ELF-1 (cell line): ENCODE results near the gene SEMA4D.
"Not testable (repeated sequence)": the region's sequence is repeated elsewhere in the genome, so short reads cannot be mapped to it uniquely, and the experiment has no call there.

Source experiments
- DNase-seq: peaks from one replicate; pipeline ENCODE4 v3.0.0-alpha.2; 2016; ENCODE audit warnings: low read depth, low spot score

The SEMA4D gene

DNA sequence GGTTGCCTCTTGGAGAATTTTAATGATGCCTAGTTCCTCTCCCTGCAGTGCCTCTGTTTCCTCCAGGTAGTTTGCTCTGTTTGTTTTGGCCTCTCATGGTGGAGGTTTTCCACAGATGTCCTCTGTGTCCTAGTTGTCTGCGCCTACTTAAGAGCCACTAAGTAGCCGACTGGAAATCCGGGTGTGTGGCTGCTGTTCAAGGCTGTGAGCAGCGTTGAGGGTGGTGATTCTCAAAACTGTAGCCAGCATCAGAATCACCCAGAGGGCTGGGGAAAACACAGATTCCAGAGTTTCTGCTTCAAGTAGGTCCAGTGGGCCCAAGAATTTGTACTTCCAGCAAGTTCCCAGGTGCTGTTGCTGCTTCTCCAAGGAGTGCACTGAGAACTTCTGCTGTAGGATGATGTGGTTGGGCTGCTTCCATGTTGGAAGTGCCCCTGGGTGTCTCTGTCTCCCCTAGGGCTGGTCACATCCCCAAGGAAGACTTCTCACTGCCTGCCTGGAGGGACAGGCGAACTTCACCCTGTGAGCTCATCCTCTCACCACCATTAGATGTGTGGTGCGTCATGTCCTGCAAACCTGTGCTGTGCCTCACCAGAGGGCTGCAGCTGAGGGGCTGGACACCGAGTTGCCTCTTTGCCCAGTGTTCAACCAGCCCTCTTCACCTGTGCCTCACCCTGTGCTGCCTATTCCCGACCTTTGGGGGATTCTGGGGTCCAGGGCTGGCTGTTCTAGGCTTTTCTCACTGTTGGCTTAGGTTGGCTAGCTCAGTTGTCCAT, 144.9 kb downstream of the SEMA4D start:
- DNase-seq, result no peak

DNA sequence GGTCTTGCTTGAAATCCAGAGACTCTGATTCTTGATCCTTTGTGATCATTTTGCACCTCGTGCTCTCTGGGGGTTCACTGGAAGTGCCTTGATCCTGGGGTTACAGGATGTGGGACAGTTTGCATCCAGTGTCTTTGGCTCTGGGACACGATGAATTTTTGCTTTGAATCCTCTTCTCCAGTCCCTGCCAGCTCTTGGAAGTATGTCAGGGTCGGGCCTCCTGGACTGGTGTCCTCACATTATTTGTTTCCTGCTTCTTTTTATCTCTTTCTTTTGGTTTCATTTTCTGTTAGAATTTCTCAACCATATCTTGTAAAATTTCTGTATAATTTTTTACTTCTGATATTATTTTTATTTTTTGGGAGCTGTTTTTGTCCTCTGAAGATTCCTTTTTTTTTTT, 145.5 kb downstream of the SEMA4D start:
- no peak for DNase-seq

DNA sequence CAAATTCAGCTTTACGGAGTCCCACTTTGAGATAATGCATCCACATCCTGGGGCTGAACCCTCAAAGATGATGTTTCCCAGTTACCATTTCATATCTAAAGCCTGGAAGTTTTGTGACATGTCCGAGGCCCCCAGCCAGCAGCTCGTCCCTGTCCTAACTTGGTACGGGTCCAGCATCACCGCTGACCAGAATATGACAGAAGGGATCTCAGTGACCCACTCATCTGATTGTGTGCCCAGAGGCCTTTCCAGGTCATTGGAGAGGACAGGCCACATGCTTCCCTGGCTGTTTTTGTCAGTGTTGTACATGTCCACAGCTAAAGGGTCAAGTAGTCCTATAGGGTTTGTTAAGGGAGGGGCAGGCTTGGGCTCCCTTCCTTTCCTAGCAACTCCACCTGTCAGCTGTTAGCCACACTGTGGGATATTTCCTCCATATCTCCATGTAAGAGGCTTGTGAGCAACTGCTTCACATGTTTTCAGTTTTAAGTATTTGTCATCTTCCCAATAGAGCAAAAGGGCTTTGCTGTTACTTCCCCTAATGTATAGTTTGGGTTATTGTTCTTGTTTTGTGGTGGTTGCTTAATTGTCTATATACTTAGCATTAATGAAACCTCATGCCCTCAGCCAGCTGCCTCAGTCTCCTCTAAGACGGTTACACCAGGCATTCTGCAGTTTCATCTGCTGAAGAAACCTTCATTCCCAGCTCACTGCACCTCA, 146.2 kb downstream of the SEMA4D start:
- no peak for DNase-seq

DNA sequence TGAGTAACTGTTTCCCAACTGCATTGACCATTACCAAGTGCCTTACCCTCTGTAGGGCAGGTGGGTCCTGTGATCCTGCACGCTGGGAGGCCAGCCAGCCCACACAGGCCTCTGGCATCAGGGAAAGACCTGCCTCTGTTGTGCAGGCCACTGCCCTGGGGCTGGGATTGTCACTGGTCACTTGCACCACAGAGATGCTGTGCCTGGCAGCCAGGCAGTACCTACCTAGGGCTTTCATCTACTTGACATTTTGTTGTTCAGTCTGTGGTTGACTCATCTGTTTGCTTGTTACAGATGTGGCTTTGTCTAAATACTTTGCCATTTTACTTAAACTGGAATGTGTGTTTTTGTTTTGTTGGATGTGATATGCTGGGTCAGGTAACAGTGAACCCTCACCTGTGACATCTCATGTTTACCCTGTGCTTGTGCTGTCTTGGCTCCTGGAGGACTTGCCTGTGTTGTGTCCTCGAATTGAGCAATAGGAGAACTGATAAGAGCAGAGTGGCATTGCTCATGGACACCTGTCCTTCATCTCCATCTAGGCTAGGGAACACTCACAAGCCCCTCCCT, 146.8 kb downstream of the SEMA4D start:
- no peak for DNase-seq

DNA sequence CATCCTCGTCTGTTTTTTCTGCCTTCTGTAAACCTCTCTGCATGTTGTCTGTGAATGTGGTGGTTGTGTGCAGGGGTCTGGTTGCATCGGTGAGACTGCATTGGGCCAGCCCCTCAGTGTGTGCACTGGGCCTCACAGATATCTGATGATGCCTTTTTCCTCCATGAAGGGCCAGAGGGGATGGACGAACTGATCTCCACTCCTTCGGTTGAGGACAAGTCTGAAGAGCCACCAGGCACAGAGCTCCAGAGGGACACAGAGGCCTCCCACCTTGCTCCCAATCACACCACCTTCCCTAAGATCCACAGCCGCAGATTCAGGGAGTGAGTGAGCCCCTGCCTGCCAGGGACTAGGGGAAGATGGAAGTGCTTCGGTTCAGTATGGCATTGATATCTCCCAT, 148.3 kb downstream of the SEMA4D start:
- DNase-seq, result no peak

DNA sequence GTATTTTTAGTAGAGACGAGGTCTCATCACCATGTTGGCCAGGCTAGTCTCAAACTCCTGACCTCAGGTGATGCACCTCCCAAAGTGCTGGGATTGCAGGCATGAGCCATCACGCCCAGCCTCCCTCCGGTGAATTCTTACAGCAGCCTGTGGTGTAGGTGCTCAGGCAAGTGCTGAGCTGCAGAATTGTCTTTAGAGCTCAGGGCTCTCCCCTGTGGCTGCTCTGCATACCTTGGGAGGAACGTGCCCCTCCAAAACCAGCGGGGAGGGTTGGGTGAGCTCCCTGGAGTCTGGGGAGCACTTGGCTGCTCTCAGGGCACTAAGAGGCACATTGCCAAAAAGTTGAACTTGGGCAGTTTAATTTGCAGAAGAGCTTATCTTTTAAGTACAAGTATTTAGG, 150.3 kb downstream of the SEMA4D start:
- no peak for DNase-seq

DNA sequence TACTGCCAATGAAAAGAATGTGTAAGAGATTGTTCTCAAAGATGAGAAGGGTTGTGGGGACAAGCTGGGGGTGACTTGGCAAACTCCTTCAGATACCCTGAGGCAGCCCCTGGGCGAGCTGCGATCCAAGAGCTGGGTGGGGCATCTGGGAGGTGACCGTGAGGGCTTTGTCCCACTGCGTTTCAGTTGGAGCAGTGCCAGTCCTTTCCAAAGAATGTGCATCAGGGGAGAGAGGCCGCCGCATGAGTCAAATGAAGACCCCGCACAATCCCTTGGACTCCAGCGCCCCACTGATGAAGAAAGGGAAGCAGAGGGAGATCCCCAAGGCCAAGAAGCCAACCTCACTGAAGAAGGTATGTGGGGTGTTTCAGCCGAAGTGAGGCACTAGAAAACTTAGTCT, 151.2 kb downstream of the SEMA4D start:
- DNase-seq, result no peak

DNA sequence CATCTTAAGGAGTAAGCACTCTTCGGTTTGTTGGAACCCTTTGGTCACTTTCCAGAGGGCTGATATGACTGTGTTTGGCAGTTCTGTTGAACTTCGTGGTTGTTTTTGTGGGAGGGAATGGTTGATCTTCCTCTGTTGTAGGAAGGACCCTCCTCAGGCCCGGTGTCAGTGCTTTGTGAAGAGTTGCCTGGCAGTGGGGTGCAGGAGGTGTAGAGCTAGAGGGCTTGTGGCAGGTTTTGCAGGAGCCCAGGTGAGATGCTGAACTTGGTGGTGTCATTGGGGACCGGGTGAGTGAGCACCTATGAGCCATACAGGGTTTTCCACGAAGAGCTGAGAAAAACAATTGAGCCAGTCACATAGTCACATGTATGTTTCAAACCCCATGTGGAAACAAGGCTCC, 152.4 kb downstream of the SEMA4D start:
- no peak for DNase-seq

DNA sequence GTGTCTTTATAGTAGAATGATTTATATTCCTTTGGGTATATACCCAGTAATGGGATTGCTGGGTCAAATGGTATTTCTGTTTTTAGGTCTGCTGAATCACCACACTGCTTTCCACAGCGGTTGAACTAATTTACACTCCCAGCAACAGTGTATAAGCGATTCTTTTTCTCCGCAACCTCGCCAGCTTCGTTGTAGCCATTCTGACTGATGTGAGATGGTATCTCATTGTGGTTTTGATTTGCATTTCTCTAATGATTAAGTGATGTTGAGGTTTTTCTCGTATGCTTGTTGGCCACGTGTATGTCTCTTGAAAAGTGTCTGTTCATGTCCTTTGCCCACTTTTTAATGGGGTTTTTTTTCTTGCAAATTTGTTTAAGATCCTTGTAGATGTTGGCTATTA, 154.1 kb downstream of the SEMA4D start:
- not testable (repeated sequence) for DNase-seq

DNA sequence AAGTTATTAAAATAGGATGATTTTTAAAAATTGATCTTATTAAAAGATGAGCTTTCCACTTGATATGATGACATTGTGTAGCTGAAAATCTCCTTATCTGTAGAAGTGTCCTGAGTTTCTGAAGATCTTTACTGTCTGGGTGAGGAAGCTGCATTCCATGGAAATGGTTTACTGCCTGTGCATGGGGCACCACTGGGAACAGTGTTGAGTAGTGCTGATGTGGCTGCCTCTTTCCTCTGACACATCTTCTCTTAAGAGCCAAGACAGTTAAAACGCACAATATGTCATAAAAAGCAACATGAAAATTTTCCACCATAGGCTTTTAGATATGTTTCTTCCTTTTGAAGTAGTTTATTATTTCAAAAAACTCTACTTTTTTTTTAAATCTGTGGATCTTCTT, 155.0 kb downstream of the SEMA4D start:
- DNase-seq, result no peak

DNA sequence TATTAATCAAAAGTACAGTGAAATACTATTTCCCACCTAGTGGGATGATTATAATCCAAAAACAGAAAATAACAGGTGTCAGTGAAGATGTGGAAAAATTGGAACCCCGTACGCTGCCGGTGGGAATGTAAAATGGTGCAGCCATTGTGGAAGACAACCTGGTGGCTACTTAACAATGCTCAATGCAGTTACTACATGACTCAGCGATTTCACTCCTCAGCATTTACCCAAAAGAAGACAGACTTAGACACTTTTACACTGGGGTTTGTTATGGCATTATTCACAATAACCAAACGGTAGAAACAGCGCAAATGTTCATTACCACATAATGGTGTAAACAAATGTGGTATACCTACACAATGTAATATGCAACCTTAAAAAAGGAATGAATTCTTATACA, 155.7 kb downstream of the SEMA4D start:
- DNase-seq, result no peak

DNA sequence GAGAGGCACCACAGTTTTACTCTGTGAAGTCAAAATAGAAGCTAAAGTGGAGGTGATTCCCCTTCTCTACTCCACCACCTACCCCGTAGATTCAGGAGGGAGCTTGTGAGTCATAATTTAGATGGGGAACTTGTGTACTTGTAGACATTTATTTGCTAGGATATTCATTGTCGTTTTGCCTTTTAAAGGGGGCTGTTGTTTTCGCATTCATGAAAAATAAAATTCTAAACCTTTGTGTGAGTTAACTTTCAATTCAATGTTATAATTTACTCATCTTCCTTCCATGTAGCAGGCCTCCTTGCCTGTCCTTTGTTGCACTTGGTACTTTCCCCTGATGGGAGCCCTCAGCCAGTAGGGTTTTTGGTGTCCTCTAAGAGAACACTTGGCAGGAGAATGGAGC, 157.6 kb downstream of the SEMA4D start:
- no peak for DNase-seq

DNA sequence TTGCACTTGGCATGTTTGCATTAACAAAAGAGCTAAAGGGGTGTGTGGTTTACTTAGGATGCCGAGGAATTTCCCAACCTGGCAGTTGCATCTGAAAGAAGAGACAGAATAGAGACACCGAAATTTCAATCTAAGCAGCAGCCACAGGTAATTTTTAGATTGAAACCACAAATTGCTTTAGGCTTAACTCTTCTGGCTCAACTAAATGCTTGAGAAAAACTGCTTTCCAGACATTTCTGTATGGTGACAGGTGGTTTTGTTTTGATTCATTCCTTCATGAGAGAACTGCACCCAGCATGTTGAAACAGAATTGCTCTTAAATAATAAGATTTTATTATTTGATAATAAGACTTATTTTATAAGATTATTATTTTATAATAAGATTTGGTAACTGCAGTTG, 158.1 kb downstream of the SEMA4D start:
- DNase-seq, result no peak

DNA sequence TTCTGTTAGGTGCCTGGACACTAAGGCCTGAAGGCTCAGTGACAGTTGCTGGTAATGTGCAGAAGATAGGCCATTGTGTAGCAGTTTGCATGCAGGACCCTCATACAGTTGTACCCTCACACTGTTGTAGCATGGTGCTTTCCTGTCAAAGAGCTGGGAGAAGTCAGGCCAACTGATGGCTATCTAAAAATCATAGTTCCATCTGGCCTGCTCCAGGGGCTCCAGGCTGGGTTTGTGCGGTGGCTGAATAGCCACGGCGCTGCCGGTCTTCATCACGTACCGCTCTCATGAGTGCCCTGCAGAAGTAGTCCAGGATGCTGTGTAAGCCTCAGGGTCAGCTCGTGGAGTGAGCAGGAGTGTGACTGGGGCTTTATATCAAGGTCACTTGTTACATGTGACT, 167.4 kb downstream of the SEMA4D start:
- DNase-seq, result no peak

DNA sequence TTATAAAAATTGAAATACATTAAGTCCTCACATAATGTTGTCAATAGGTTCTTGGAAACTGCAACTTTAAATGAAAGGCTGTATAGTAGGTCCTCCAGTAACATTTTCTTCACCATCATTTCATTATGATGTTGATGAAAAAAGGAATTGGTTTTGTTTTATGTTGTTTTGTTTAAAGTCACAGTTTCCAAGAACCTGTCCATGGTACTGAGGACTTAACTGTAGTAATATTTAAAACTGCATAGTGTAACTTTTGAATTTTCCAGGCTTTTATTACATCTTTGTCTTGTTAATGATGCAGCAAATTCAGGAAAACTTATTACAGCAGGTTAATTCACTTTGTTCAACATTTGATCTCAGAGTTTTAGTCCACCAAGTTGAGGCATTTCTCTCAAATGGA, 168.0 kb downstream of the SEMA4D start:
- DNase-seq, result no peak

DNA sequence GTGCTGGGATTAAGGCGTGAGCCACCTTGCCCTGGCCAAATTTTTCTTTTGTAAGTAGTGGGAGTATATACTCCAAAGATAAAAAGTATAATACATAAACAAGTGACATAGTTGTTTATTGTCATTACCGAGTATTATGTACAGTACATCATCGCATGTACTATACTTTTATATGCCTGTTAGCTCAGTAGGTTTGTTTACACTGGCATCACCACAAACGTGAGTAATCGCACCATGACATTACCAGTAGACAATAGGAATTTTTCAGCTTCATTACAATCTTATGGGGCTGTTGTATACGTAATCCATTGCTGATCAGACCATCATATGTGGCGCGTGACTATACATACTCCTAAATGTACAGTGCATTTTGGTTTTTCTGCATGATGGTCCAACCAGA, 169.8 kb downstream of the SEMA4D start:
- DNase-seq, result no peak

DNA sequence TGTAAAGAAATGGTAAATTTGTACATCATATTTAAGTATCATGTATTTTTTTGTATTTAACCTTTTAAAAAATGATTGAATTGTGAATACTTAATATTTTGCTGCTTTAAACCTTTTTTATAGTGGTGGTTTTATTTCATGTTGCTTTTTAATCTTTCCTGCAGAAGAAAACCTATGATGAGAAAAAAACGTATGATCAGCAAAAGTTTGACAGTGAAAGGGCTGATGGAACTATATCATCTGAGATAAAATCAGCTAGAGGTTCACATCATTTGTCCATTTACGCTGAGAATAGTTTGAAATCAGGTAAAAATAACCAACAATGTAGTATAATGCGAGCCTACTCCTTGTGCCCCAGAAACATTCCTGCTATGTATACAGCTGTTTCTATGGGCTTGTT, 172.2 kb downstream of the SEMA4D start:
- no peak for DNase-seq

DNA sequence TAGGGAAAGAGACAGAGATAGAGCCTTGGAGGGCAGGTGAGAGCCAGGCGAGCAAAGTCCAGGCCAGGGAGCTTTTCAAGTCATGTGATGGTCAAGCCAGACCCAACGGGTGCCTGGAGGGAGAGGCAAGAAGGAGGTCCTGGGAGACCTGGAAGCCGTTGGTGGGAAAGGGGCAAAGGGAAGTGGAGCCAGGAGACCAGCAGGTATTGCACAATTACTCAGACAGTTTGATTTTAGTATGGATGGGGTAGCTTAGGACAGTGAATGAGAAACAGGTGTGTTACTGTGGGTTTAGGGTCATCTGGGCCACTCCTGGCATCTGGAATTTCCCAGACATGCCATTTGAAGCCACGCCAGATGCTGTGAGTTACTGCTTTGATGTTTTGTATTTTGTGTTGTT, 174.5 kb downstream of the SEMA4D start:
- DNase-seq, result peak; percentile 10

DNA sequence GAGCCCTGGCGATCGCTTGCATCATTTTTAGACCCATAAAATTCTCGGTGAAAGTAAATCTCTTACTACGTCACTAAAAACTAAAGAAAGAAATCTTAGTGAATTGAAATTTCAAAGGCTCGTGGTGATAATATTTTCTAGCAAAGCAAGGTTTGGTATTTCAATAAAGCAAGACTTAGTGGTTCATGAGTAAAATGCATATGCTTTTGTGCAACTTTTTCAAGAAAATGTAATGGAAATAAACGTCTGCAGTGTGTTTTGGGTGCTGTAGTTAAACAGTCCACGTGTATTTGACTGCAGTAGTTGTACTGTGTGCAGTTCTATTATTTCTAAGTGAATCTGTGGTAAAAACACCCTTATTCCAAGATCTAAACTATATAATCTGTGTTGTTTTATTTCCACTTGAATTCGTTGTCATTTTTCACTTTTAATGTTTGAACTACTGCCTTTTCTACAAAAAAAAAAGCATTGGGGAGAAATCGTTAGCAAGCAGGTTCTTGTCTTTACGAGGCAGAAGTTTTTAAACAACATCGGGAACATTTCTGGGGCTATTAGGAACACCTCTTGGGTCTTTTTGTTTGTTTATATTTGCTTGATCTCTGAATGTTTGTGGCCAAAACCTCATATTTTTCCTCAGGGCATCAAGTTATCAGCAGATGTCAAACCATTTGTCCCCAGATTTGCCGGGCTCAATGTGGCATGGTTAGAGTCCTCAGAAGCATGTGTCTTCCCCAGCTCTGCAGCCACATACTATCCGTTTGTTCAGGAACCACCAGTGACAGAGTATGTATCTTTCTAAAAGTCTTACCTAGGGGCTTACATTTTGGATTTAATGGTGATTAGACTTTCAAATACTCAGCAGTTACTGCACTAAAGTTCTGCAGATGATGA, 178.7 kb downstream of the SEMA4D start:
- peak; percentile 25 for DNase-seq

DNA sequence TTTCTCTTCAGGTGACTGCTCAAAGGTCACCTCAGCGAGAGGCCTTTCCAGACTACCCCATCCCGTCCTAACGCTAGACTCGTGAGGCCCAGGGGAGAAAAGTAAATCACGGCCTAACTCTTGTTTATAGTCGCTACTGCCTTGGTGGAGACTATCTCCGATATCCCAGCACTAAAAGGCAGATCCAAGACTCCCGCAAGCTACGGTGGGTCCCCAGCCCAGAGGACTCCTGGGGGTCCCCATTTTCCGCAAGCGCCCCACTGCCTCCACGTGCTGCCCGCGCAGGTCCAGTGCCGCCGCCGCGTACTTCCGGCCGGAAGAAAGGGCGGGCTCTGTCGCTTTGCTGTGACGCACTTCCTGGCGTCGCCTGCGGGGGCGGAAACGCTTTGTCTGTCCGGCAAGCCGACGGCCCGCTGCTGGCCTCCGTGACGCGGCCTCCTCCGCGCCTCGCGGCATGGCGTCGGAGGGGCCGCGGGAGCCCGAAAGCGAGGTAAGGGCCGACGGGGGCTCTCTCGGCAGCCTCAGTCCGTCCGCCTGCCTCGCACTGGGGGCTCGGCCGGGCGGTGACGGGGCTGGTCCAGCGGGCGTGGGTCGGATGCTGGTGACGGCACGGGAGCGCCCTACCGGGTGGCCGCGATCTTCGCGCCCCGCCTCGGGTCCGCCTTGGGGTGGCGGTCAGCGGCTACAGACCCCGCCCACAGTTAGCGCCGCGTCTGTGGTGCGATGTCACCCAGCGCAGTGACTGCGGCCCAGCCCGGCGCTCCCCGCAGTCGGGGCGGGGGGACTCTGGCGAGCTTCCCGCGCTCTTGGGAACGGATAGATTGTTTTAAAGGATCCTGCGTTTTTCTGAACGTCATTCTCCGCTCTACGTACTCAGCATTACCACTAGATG, 179.5 kb downstream of the SEMA4D start, which contains the start of gene SECISBP2:
SECISBP2 (plus strand) TSS at position 378 of the 892 bp plus-strand sequence; CDS start at position 455, 77 bp downstream.
- DNase-seq, result peak; percentile 98

DNA sequence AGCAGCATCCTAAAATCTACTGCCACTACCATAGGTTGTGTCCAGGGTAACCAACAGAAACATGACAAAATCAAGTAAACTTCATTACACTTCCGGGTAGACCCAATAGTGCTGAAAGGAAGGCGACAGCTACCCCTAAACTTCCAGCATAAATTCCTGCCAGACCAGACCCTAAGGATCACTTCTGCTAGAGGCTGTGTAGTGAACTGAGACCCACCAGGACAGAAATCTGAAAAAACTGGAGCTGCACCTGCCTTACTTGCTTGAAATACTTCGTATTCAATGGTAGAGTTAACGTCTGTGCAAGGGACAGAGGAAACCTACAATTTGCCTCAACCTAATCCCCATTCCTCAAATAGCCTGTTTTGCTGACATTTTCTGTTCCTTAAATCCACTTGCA, 180.6 kb downstream of the SEMA4D start:
- DNase-seq, result peak; percentile 27
